ENCODE measurements around the gene EFHD2. TPM values are rescaled to one million over a fixed set of nuclear protein-coding genes. Genes with fewer than 3 reads are reported as not detected.

Gene EFHD2
- polyA plus RNA-seq, 3 donors, result 314 to 329 (median 323) TPM

DNA sequence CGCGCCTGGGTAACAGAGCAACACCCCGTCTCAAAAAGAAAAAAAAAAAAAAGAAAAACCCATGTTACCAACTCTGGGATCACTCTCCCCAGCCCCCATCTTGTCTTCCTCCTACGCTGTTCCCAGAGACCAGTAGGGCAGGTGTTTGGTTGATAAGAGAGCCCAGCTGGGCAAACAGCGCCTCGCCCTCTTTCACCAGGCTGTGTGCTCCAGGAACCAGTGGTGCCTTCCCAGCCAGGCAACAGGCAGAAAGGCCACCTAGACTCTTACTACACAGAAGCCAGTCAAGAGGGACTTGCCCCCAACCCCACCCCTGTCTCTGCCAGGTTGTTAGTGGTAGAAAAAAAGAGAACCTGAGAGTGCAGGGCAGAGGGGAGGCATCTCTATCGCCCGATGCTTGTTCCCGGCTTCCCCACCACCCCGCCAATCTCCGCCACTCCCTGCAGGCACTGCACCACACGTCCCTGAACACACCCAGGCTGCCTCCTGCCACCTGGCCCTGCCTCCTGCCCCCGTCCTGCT is 14.5 kb downstream of the EFHD2 start:
- Histone ChIP-seq H3K4me3 (replicated peaks in 1 of 3; ENCODE audit: low read depth in 2 of 3, low read length in 3 of 3) (no peak overlapping the region), H2AFZ (ENCODE audit: insufficient read depth, low read depth, low read length, poor library complexity, severe bottlenecking) (no peak overlapping the region), H3K4me2 (replicated peaks; ENCODE audit: extremely low read depth, low read length, poor library complexity, severe bottlenecking) (no peak overlapping the region), H3K4me1 (ENCODE audit: control insufficient read depth in 1 of 2, insufficient read depth in 2 of 2, low read length in 2 of 2) (peaks cover 39 to 88% of the 10 kb centered on the region in 2 donors), H3K79me2 (ENCODE audit: insufficient read depth, low read length) (peaks cover 94% of the 10 kb centered on the region), H3K9me3 (replicated peaks in 1 of 2; ENCODE audit: control insufficient read depth in 1 of 2, insufficient read depth in 1 of 2, low read length in 2 of 2) (no peaks in the 10 kb centered on the region), H4K20me1 (ENCODE audit: insufficient read depth, low read length) (peaks cover 100% of the 10 kb centered on the region), H3K36me3 (replicated peaks in 1 of 2; ENCODE audit: control insufficient read depth in 1 of 2, insufficient read depth in 2 of 2, low read length in 2 of 2) (peaks cover 74 to 89% of the 10 kb centered on the region in 2 donors), H3K27ac (ENCODE audit: low read depth in 1 of 2, low read length in 2 of 2) (peak overlapping the region in 1 of 2 donors; percentile 67), H3K9ac (ENCODE audit: insufficient read depth, low read length, poor library complexity, severe bottlenecking) (no peak overlapping the region), H3K27me3 (ENCODE audit: control insufficient read depth in 2 of 2, insufficient read depth in 2 of 2, low read length in 2 of 2) (no peaks in the 10 kb centered on the region)
- no peak for DNase-seq
- intact Hi-C loops (cut with micrococcal nuclease), result no loop called here
- H3K9me3 Mint-ChIP-seq, result no peaks in the 10 kb centered on the region
- peak overlapping the region in 6 of 7 donors; percentile 33 to 88 (median 74) for H3K27ac Mint-ChIP-seq
- peaks cover 59 to 91% of the 10 kb centered on the region in 2 donors for H3K36me3 Mint-ChIP-seq
- peaks cover 0 to 2% (median 2%) of the 10 kb centered on the region in 3 donors for H3K27me3 Mint-ChIP-seq (ENCODE audit: low read depth in 3 of 3)
- no peak overlapping the region for H3K4me3 Mint-ChIP-seq
- TF ChIP-seq CTCF (IDR thresholded peaks at IDR 0.05), result no peak
- H3K4me1 Mint-ChIP-seq, result peaks cover 61% of the 10 kb centered on the region
- 57% methylated on average over 7 of the region's 13 CpGs for WGBS (ENCODE audit: insufficient coverage)

GRCh38 chr1:15424981-15425380 is 15.3 kb downstream of the EFHD2 start:
- H3K4me3 Mint-ChIP-seq, result no peak overlapping the region
- H4K20me1 ChIP-seq (ENCODE audit: insufficient read depth, low read length), result peaks cover 100% of the 10 kb centered on the region
- no peak overlapping the region for H3K4me2 ChIP-seq (replicated peaks; ENCODE audit: extremely low read depth, low read length, poor library complexity, severe bottlenecking)
- H3K9ac ChIP-seq (ENCODE audit: insufficient read depth, low read length, poor library complexity, severe bottlenecking), result no peak overlapping the region
- H3K9me3 Mint-ChIP-seq, result no peaks in the 10 kb centered on the region
- peak overlapping the region in 4 of 7 donors; percentile 65 to 91 (median 83) for H3K27ac Mint-ChIP-seq
- H2AFZ ChIP-seq (ENCODE audit: insufficient read depth, low read depth, low read length, poor library complexity, severe bottlenecking), result no peak overlapping the region
- H3K79me2 ChIP-seq (ENCODE audit: insufficient read depth, low read length), result peaks cover 86% of the 10 kb centered on the region
- peaks cover 58% of the 10 kb centered on the region for H3K4me1 Mint-ChIP-seq
- H3K4me1 ChIP-seq (ENCODE audit: control insufficient read depth in 1 of 2, insufficient read depth in 2 of 2, low read length in 2 of 2), result peaks cover 38 to 88% of the 10 kb centered on the region in 2 donors
- no peak for TF ChIP-seq CTCF (IDR thresholded peaks at IDR 0.05)
- intact Hi-C loops (cut with micrococcal nuclease), result no loop called here
- no peak for DNase-seq
- H3K4me3 ChIP-seq (replicated peaks in 1 of 3; ENCODE audit: low read depth in 2 of 3, low read length in 3 of 3), result no peak overlapping the region
- WGBS (ENCODE audit: insufficient coverage), result no CpG with 5 or more reads among the region's 5 CpGs
- peaks cover 0 to 2% (median 2%) of the 10 kb centered on the region in 3 donors for H3K27me3 Mint-ChIP-seq (ENCODE audit: low read depth in 3 of 3)
- peak overlapping the region; percentile 21 to 67 for H3K27ac ChIP-seq (ENCODE audit: low read depth in 1 of 2, low read length in 2 of 2)
- peaks cover 62 to 93% of the 10 kb centered on the region in 2 donors for H3K36me3 Mint-ChIP-seq
- H3K9me3 ChIP-seq (replicated peaks in 1 of 2; ENCODE audit: control insufficient read depth in 1 of 2, insufficient read depth in 1 of 2, low read length in 2 of 2), result no peaks in the 10 kb centered on the region
- H3K36me3 ChIP-seq (replicated peaks in 1 of 2; ENCODE audit: control insufficient read depth in 1 of 2, insufficient read depth in 2 of 2, low read length in 2 of 2), result peaks cover 72 to 89% of the 10 kb centered on the region in 2 donors
- H3K27me3 ChIP-seq (ENCODE audit: control insufficient read depth in 2 of 2, insufficient read depth in 2 of 2, low read length in 2 of 2), result no peaks in the 10 kb centered on the region
